Measurements from ENCODE around the gene DPP3. TPM values are rescaled to one million over a fixed set of nuclear protein-coding genes. Genes with fewer than 3 reads are reported as not detected.

DPP3 gene
- total RNA-seq, 1 experiment from 2014 or later: 86.7 TPM

DNA sequence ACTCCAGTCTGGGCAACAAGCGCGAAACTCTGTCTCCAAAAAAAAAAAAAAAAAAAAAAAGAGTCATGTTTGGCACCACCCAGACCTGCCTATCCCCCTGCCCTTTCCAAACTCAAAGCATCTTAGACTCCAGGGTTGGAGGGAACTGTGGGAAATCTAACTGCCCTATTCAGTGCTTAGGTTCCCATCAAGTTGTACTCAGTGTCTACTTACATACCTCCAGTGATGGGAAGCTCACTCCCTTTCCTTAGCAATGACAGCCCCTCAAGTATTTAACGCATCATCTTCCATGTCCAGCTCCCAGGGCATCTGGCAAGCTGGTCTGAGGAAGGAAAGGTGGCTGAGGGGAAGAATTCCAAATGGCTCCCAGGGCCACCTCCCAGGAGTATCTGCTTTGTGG is 69.5 kb downstream of the DPP3 start:
- ATAC-seq (no peak), DNase-seq (ENCODE audit: low spot score) (no peak)
- H3K4me1 Mint-ChIP-seq: peaks cover 29% of the 10 kb centered on the region
- no peaks in the 10 kb centered on the region; the same call in 1 of the 2 replicates for H3K36me3 Mint-ChIP-seq
- no peak overlapping the region for H3K4me3 Mint-ChIP-seq
- no peak overlapping the region for H3K27ac Mint-ChIP-seq
- no peak for TF ChIP-seq ZNF396 (CRISPR knock-in tag; IDR thresholded peaks at IDR 0.05; ENCODE audit: borderline replicate concordance)
- no peak for TF ChIP-seq IRF2 (CRISPR knock-in tag; IDR thresholded peaks at IDR 0.05; ENCODE audit: borderline replicate concordance, low read depth)
- TF ChIP-seq, protein P1, sequence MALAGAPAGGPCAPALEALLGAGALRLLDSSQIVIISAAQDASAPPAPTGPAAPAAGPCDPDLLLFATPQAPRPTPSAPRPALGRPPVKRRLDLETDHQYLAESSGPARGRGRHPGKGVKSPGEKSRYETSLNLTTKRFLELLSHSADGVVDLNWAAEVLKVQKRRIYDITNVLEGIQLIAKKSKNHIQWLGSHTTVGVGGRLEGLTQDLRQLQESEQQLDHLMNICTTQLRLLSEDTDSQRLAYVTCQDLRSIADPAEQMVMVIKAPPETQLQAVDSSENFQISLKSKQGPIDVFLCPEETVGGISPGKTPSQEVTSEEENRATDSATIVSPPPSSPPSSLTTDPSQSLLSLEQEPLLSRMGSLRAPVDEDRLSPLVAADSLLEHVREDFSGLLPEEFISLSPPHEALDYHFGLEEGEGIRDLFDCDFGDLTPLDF (CRISPR knock-in tag; IDR thresholded peaks at IDR 0.05): no peak
- no peak for TF ChIP-seq ZNF317 (CRISPR knock-in tag; IDR thresholded peaks at IDR 0.05; ENCODE audit: borderline replicate concordance, low read depth)
- no peak for TF ChIP-seq ZBTB43 (CRISPR knock-in tag; IDR thresholded peaks at IDR 0.05)
- TF ChIP-seq ZNF671 (CRISPR knock-in tag; IDR thresholded peaks at IDR 0.05): no peak
- no peak for TF ChIP-seq SOX15 (CRISPR knock-in tag; IDR thresholded peaks at IDR 0.05)
- TF ChIP-seq PRRX2 (CRISPR knock-in tag; IDR thresholded peaks at IDR 0.05): no peak
- no peak for TF ChIP-seq NR1H2 (CRISPR knock-in tag; IDR thresholded peaks at IDR 0.05)
- no peak for TF ChIP-seq TEAD1 (CRISPR knock-in tag; IDR thresholded peaks at IDR 0.05)
- TF ChIP-seq MXD4 (CRISPR knock-in tag; IDR thresholded peaks at IDR 0.05; ENCODE audit: borderline replicate concordance): no peak
- TF ChIP-seq CBFB (CRISPR knock-in tag; IDR thresholded peaks at IDR 0.05; ENCODE audit: low read depth): no peak
- no peak for TF ChIP-seq ESRRA (CRISPR knock-in tag; IDR thresholded peaks at IDR 0.05; ENCODE audit: borderline replicate concordance)
- H3K27me3 Mint-ChIP-seq (ENCODE audit: low read depth): no peaks in the 10 kb centered on the region
- no peaks in the 10 kb centered on the region for H3K9me3 Mint-ChIP-seq
- CTCF ChIA-PET: interaction anchor here (0.7 to 1.0 kb wide), 2 partner anchors 43 to 303 kb away, joined by 3 read pairs; partner anchors contain the start of gene CCDC87
- POLR2A ChIA-PET: no interaction called here

GRCh38 chr11:66550887-66551286 is 70.7 kb downstream of the DPP3 start:
- DNase-seq (ENCODE audit: low spot score) (no peak), ATAC-seq (no peak)
- peaks cover 25% of the 10 kb centered on the region for H3K4me1 Mint-ChIP-seq
- H3K36me3 Mint-ChIP-seq: no peaks in the 10 kb centered on the region; the same call in 1 of the 2 replicates
- no peak overlapping the region for H3K4me3 Mint-ChIP-seq
- no peak overlapping the region for H3K27ac Mint-ChIP-seq
- ChIA-PET CTCF (interaction anchor here (1.2 kb wide), 1 partner anchor 41 kb away, joined by 3 read pairs; no protein-coding TSS in a partner anchor), POLR2A (no interaction called here)
- H3K27me3 Mint-ChIP-seq (ENCODE audit: low read depth): no peaks in the 10 kb centered on the region; the same call in 1 of the 2 replicates
- no peaks in the 10 kb centered on the region for H3K9me3 Mint-ChIP-seq
- TF ChIP-seq NFATC4 (CRISPR knock-in tag; IDR thresholded peaks at IDR 0.05) (no peak), ERG (CRISPR knock-in tag; IDR thresholded peaks at IDR 0.05) (no peak), NR2C2 (CRISPR knock-in tag; IDR thresholded peaks at IDR 0.05) (no peak), FOXK1 (CRISPR knock-in tag; IDR thresholded peaks at IDR 0.05) (no peak), OVOL2 (CRISPR knock-in tag; IDR thresholded peaks at IDR 0.05; ENCODE audit: borderline replicate concordance) (no peak), ZNF263 (CRISPR knock-in tag; IDR thresholded peaks at IDR 0.05; ENCODE audit: low read depth) (no peak), KAT7 (CRISPR knock-in tag; IDR thresholded peaks at IDR 0.05; ENCODE audit: borderline replicate concordance) (no peak), RORB (CRISPR knock-in tag; IDR thresholded peaks at IDR 0.05) (no peak), HMGA2 (CRISPR knock-in tag; IDR thresholded peaks at IDR 0.05) (no peak), MYBL2 (CRISPR knock-in tag; IDR thresholded peaks at IDR 0.05) (no peak), IRF2 (CRISPR knock-in tag; IDR thresholded peaks at IDR 0.05; ENCODE audit: borderline replicate concordance, low read depth) (no peak), ZNF425 (CRISPR knock-in tag; conservative IDR thresholded peaks at IDR 0.05) (no peak), TP53 (CRISPR knock-in tag; IDR thresholded peaks at IDR 0.05) (no peak)
- TF ChIP-seq, protein P2, sequence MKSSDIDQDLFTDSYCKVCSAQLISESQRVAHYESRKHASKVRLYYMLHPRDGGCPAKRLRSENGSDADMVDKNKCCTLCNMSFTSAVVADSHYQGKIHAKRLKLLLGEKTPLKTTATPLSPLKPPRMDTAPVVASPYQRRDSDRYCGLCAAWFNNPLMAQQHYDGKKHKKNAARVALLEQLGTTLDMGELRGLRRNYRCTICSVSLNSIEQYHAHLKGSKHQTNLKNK (CRISPR knock-in tag; IDR thresholded peaks at IDR 0.05): no peak
- TF ChIP-seq, protein P3, sequence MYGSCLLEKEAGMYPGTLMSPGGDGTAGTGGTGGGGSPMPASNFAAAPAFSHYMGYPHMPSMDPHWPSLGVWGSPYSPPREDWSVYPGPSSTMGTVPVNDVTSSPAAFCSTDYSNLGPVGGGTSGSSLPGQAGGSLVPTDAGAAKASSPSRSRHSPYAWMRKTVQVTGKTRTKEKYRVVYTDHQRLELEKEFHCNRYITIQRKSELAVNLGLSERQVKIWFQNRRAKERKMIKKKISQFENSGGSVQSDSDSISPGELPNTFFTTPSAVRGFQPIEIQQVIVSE (CRISPR knock-in tag; IDR thresholded peaks at IDR 0.05; ENCODE audit: borderline replicate concordance): no peak
- TF ChIP-seq, protein P4, sequence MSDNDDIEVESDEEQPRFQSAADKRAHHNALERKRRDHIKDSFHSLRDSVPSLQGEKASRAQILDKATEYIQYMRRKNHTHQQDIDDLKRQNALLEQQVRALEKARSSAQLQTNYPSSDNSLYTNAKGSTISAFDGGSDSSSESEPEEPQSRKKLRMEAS (CRISPR knock-in tag; IDR thresholded peaks at IDR 0.05): no peak
- TF ChIP-seq, protein P5, sequence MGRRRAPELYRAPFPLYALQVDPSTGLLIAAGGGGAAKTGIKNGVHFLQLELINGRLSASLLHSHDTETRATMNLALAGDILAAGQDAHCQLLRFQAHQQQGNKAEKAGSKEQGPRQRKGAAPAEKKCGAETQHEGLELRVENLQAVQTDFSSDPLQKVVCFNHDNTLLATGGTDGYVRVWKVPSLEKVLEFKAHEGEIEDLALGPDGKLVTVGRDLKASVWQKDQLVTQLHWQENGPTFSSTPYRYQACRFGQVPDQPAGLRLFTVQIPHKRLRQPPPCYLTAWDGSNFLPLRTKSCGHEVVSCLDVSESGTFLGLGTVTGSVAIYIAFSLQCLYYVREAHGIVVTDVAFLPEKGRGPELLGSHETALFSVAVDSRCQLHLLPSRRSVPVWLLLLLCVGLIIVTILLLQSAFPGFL (CRISPR knock-in tag; IDR thresholded peaks at IDR 0.05; ENCODE audit: borderline replicate concordance): no peak

Measured in WTC11 (cell line).